Activated T-helper 1 cell treated with anti-CD3 and anti-CD28 coated beads, Interleukin-2, amount 50 U/mL, for 16 hours (primary cell): Measurements from ENCODE around the gene RSPO3.
"Not testable (repeated sequence)": the region's sequence is repeated elsewhere in the genome, so short reads cannot be mapped to it uniquely, and the experiment has no call there.

Source experiments
- DNase-seq, 2 donors: peaks; one replicate each; pipeline ENCODE4 v3.0.0-alpha.2; 2020; ENCODE audit warnings: low read depth in 1 of 2, low spot score in 1 of 2

The RSPO3 gene

DNA sequence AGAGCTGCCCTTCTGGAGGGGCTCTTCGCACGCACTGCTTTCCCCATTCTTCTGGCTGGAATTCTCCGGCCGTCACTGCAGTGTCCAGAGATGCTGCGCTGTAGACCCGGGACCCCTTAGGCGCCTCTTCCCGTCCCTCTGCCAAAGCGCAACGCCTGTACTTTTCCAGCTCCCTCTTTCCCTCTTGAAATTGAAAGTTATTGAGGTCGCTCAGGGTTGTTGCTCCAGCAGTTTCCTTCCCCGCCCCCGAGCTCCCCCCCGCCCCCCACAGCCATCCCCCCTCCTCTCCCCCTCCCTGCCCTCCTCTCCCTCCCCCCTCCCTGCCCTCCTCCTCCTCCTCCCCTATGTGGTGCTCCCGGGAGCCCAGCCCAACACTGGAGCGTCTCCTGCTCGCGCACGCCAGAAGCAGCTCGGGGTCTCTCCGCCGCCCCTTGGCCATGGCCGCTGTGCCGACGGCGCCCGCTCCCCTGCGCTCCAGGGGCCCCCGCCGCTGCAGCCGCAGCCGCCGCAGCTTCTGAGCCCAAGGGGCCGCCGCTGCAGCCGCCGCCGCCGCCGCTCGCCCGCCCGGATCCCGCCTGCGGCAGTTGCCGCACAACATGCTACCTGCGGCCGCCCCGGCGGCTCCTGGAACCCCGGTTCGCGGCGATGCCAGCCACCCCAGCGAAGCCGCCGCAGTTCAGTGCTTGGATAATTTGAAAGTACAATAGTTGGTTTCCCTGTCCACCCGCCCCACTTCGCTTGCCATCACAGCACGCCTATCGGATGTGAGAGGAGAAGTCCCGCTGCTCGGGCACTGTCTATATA, at the start of gene RSPO3:
Gene RSPO3, plus strand, starts transcription at position 374 of the 804 bp plus-strand sequence. CDS start 522 bp downstream, outside the sequence.
- DNase-seq: no peak

DNA sequence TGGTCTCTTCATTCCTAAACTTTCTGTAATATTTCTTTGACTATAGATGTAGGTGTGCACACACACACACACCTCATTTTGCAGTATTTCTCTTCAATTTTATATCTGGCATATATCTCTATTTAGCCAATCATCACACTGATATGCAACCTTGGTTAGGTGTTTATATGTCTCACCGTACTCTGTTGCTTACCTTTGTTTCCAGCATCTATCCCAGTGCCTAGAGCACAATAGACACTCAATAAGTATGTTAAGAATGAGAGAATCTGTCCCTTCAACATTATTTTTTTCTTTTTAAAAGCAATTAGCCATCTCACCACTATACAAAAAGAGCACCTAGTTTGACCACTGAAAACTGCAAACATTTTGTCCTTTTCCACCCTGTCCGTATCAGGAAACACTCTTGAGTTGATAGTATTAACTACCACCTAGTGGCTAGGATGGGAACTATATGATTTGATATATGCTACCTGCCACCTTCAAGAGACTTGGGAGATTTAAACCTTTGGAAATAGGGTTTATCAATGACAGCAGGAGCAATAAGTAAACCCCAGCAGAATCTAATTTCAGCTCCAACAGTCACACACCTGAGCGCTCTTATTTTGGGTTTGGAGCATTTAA, 48.7 kb upstream of the RSPO3 start:
- DNase-seq: no peak

DNA sequence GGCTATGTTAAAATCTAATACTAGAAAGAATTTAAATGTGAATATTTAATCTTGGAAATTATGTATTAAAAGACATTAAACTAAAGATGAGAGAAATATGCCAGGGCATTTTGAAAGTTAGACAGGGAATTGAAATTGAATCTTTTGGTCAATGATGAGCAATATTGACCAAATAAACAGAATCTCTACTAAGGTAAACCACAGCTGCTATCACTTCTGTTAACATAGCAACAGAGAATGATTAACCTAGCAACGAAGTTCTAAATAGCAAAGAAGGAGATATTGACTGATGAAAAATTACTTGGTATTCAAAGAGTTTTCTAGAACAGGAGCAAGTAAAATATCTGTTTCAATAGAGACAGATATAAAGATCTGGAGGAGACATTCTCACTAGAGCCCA, 45.2 kb upstream of the RSPO3 start:
- DNase-seq: no peak

GRCh38 chr6:127076466-127076865, 42.0 kb upstream of the RSPO3 start:
- DNase-seq: no peak

- DNase-seq: no peak
Observed at GRCh38 chr6:127077886-127078285, 40.6 kb upstream of the RSPO3 start.

DNA sequence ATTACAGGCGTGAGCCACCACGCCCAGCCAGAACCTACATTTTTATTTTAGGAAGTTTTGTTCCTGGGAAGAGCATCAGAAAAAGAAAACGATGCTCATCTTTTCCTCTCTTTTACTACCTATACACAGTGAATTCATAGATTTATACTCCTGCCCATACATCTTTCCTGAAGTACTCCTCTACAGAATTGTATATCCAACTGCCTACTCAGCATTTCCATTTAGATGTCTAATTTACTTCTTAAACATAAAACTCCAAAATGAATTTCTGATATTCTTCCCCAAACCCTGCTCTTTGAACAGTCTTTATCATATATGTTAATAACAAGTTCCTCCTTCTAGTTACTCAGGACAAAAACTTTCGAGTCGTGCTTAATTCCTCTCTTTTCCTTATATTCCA, 39.8 kb upstream of the RSPO3 start:
- no peak for DNase-seq

DNA sequence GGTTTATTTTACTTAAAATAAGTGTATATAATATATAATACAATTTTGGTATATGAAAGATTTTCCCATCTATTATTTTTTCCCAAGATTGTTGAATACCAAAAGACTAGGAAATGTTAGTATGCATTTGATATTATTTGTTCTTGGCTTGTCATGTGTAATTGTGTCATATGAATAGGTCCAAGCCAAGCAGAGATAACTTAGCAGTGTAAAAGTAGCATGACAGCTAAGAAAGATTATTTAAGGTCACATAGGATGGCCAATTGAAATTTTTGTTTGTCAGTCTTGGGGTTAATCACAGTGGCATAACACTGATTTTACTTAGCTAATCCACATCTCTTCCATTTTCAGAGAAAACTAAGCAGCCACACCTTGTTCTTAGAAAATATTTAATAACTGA, 38.8 kb upstream of the RSPO3 start:
- no peak for DNase-seq

- no peak for DNase-seq
Observed at GRCh38 chr6:127080081-127080480, 38.4 kb upstream of the RSPO3 start.

DNA sequence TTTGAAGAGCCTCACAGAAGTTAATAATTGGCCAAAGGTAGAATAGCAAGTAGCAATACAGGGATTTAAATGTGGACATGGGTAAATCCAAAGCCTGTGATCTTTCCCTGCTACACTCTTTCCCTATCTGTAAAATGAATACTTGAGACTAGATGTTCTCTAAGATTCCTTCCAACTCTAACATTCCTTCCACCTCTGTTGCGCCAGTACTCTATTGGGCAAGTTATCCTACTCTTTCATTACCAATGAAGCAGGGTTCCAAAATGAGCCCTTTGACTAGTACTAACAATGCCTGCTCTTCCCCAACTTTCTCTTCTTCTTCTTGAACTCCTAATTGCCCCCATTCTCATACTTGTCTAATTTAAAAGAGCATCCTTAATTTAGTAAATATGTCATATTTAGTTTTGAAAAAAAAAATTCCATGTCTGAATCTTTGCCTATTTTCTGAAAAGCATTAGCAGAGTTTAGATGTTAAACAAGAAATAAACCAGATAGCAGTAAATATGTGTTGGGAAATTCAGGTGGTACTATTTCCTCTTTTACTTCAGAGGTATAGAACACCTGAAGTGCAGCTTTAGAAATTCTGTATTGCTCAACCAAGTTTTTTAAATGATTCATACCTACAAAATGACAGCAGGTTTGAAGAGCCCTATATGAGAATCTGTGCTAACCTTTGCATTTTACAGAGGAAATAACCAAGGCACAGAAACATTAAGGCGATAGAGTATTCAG, 35.1 kb upstream of the RSPO3 start:
- DNase-seq: no peak

DNA sequence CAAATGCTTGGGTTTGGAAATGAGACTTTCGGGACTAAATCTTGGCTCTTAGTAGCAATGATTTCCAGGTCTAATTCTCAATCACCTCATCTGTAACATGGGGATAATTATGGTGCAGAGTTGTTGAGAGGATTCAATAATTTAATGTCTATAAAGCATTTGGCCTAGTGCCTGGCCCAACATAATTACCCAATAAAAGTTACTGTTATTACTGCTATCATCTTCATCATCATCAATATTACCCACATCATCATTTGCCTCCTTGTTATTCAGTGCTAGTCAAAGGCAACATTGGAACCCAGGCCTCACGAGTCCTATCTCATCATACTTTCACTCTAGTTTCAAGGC, 34.5 kb upstream of the RSPO3 start:
- DNase-seq: no peak

DNA sequence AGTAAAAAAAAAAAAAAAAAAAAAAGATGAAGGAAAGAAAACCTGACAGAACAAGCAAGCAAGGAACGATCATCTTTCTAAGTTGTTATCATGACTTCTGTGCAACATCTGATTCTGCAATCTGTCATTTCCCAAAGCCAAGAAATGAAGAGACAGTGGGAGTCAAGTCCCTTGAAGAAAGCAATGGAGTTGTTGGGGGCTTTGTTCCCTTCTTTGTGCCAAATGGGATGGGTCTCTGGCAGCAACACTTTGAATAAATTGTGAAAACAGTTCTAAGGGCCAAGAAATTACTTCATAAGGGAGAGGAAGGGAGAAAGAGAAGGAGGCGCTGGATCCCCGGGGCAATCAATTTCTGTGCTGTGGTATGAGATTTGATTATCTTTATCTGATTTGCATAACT, 33.3 kb upstream of the RSPO3 start:
- no peak for DNase-seq

GRCh38 chr6:127090051-127090450, 28.4 kb upstream of the RSPO3 start:
- DNase-seq: no peak

- no peak for DNase-seq
Observed at GRCh38 chr6:127092466-127092865, 26.0 kb upstream of the RSPO3 start.

DNA sequence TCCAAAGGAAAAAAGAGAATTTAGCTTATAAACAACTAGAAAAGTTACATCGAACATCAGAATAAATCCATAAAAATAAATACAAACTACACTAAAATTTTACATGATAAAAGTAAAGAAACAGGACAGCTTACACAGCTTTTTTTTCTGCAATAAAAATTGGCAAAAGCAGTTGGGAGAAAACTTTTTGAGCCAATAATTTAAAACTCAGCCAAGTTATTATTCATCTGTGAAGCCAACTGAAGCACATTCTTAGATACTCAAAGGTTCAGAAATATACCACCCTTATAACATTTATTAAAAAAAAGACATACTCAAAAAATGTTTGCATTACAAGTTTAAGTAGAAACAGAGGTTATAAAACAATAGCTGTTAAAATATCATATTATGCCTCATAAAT, 23.7 kb upstream of the RSPO3 start:
- DNase-seq: no peak

DNA sequence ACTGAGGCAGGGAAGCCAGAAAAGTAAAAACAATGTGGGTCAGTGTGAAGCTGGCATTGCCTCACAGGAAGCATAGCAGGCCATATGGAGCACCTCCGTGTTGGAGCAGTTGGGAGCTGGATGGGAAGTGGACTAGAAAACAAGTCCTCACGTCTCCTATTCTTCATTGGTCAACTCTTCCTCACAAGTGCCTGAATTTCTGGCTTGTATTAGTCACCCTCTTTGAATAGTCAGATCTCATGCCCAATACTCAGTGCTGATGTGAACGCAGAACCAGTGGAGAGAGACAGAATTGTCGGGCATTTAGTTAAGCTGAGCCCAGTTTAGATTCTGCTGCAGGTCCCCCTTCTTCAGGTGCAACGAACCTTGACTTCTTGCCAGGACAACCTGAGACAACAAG, 22.3 kb upstream of the RSPO3 start:
- DNase-seq: no peak

DNA sequence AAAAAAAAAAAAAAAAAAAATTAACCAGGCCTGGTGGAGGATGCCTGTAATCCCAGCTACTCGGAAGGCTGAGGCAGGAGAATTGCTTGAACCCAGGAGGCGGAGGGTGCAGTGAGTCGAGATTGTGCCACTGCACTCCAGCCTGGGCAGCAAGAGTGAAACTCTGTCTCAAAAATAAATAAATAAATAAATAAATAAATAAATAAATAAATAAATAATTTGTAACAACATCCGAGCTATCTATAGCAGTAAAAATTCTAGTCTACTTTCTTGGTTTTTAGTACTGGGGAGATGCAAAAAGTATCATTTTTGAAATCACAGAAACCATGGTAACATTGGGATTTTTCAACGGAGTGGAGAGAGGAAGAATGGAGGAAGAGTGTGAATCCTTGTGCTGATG, 21.0 kb upstream of the RSPO3 start:
- DNase-seq: not testable (repeated sequence)

DNA sequence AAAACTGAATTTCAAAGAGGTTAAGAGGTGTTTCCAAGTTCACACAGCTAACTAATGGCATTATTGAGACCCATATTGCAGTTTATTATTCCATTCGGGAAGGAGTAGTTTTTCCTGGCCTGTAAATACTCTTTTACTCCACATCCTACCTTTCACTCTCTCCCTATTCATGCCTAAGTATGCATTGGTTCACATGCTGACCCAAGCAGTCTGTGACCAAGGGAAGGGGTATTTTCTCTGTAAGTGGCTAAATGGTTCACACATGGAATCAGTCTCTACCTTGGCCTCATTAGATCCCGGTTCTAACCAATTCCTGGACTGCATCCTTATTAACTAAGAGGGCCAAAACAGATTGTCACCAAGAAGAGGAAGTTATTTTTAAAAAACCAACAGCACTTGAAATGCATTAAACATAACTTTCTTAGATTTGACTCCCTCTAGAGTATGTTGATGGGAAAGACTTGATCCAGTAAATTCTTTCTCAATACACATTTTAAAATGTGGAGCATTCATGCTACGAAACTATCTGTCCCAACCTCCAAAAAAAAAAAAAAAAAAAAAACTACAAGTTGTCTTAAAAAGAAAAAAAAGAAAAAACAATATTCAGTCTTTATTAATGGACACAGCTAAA, 17.8 kb upstream of the RSPO3 start:
- no peak for DNase-seq

DNA sequence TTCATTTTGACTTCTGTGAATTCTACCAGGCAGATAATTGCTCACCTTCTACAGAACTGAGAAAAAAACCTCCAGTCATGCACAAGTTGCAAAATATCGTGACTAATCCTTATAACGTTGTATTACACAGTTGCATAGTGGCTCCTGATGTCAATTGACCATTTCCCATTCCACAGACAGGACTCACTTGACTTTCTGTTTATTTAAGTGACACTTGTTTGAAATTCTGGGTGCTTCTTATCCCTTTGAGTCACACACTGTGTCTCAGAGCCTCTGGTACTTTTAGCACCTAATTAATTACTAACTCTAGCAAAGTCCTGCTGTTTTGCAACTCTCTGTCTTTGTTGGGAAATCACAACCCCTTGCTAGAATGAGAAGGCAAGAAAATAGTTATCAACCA, 16.2 kb upstream of the RSPO3 start:
- DNase-seq: no peak

DNA sequence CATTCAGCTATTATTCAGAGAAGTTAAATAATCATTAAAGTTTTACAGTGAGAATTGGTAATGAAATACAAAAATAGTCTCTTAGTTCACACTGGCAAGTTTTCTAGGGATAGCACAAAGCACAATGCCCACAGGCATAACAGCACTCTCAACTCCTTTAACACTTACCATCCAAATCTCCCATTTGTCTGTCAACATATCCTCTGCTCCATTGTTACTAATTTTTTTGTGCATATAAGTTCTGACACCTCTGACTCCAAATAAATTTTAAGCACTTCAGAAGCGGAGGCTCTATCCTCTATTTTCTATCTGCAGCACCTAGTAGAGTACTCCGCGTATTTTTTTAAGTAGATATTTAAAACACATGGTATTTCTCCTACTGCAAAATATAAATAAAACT, 15.6 kb upstream of the RSPO3 start:
- no peak for DNase-seq

DNA sequence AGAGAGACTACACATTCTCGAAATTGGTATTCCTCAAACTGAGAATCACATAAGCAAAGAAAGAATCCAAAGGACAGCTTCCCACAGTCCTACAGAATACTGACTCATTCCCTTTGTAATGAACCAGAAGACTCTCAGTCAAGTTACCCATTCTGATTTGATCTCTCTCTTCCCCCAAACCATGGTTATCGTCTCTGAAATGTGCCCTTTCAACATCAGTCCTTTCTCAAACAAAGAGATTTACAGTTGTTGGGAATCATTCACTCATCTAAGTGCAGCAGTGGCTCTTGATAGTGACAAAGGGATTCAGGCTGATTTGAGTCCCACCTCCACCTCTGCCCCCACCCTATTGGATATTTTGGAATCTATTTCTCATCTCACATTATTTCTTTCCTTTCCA, 15.0 kb upstream of the RSPO3 start:
- DNase-seq: no peak

DNA sequence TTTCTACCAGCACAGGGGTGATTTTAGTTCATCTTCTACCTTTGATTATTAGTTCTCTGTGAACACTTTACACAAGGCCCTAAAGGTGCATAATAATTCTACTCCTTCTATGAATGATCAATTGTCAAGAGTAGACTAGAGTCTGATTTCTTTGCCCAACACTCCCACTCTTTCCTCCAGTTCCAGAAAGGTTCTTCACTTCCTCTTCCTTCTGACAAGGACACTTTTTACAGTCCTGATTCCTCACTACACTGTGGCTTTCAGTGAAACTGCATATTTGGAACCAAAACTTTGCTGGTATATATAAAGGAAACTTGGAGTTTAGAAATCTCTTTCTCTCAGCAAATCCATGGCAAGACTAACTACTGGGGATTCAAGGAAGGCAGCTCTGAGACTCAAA, 10.6 kb upstream of the RSPO3 start:
- DNase-seq: no peak

DNA sequence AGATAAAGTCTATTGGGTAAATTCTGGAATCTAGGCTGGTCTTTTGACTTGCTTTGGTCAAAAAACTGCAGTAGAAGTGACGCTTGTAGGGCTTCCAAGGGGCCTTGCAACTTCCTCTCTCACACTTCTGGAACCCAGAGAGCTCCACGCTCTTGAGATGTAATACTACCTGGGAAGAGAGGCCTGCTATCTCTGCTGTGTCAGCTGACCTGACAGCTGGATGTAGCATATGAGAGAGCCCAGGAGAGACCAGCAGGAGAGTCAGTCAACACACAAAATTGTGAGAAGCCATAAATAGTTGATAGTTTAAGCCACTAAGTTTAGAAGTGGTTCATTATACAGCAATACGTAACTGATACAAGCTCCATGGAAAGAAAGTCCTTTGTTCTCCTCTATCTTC, 7.8 kb upstream of the RSPO3 start:
- DNase-seq: no peak
